GM21825 (cell line): ENCODE results near the gene IL10RA.
"Not testable (repeated sequence)": the region's sequence is repeated elsewhere in the genome, so short reads cannot be mapped to it uniquely, and the experiment has no call there.

ENCODE experiments used
- ATAC-seq: cut with Tn5 transposase; IDR thresholded peaks from one replicate; pipeline ENCODE4 v1.9.1; 2021; ENCODE audit warnings: mild to moderate bottlenecking, moderate library complexity; ENCODE audit not compliant: unreplicated experiment

Gene IL10RA

DNA sequence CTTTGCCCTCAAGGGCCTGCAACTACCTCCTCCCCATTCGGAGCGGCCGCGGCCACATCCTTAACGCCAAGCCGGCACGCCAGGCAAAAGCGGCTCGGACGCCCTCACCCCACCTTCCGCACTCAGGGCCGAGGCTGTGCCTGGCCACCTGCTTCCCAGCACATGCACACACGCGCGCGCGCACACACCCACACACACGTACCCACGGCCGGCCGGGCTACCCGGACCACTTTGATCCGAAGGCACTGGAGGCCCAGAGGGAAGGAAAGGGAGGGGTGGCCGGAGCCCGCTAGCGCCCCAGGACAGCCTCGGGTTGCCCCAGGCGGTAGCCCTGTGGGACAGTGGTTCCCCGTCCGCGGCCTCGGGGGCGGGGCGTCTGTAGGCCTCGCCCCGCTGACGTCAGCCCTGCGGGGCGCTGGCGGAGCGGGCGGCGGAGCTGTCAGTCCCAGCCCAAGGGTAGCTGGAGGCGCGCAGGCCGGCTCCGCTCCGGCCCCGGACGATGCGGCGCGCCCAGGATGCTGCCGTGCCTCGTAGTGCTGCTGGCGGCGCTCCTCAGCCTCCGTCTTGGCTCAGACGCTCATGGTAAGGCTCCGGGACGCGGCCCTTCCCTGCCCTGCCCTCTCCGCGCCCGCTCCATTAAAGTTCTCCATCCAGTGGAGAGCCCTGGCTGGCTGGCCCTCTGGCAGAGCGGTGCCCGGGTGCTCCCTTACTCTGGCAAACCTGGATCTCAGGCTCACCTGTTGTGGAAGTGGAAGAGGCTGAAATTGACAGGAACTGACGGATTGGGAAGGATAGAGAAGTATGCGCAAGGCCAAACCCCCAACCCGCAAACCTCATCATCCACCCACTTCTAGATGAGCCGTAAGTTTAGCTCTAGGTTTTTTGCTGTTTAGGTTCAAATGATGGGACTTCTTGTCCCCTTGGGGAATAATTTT, at the start of gene IL10RA:
Gene IL10RA (plus strand): TSS at position 442 of the 935 bp plus-strand sequence. CDS start 74 bp downstream, at position 516.
- peak; percentile 81 for ATAC-seq

DNA sequence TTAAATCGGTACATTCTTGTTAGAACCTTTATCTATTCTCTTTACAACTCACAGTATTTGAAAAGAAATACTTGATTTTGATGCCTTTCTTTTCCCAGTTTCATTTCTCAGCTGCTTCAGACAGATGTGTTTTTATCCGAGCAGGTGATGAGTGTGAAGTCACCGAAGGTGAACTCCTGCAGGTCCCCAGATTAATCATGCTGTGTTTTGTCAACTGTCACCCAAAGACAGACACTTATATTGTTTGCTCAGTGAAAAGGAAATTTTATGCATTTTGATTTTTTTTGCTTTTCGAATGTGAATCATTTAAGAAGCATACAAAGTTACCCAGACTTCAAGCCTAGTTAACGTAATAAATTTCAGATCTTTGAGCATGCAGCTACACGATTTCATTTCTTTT, 49.2 kb upstream of the IL10RA start:
- no peak for ATAC-seq

- ATAC-seq = no peak
These were observed 45.5 kb upstream of the IL10RA start for GRCh38 chr11:117940736-117941135.

GRCh38 chr11:117941163-117941707, 45.0 kb upstream of the IL10RA start:
- no peak for ATAC-seq

DNA sequence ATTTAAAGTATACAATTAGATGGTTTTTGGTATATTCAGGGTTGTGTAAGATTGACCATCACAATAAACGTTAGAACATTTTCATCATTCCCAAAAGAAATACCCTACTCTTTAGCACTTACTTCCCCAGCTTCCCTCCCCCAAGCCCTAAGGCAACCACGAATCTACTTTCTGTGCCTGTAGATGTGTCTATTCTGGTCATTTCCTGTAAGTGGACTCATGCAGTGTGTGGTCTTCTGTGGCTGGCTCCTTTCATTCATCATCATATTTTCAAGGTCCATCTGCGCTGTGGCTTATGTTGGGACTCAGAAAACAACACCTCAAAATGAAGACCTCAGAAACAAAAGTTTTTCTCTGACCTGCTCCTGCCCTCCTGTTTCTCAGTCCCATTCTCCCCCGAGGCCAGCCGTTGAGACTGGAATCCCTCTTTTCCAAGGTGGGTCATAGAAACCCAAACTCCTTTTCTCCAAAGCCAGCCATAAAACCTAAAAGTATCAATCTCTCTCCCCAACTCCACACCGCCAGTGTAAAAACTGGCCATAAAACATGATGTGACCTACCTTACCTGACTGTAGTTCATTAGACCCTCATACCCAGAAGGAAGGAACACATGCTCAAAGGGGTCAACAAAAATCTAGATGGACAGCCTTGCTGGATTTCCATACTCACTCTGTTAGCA, 44.1 kb upstream of the IL10RA start:
- no peak for ATAC-seq

DNA sequence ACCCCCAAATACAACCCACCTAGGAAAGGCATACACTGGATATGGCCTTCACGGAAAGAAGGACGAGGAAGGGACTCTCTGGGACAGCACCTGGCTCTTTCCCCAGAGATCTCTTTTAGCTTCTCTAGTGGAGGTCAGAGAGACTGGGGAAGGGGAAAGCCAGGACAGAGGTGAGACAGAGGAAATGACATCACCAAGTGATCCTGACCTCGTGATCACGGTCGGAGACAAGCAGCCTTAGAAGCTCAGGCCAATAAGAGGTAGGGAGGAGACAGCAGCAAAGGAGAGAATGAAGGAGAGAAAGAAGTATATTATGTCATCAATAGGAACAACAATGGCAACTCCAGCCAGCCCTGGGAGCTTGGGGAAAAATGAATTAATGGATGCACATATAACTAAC, 41.6 kb upstream of the IL10RA start:
- ATAC-seq = peak; percentile 40

DNA sequence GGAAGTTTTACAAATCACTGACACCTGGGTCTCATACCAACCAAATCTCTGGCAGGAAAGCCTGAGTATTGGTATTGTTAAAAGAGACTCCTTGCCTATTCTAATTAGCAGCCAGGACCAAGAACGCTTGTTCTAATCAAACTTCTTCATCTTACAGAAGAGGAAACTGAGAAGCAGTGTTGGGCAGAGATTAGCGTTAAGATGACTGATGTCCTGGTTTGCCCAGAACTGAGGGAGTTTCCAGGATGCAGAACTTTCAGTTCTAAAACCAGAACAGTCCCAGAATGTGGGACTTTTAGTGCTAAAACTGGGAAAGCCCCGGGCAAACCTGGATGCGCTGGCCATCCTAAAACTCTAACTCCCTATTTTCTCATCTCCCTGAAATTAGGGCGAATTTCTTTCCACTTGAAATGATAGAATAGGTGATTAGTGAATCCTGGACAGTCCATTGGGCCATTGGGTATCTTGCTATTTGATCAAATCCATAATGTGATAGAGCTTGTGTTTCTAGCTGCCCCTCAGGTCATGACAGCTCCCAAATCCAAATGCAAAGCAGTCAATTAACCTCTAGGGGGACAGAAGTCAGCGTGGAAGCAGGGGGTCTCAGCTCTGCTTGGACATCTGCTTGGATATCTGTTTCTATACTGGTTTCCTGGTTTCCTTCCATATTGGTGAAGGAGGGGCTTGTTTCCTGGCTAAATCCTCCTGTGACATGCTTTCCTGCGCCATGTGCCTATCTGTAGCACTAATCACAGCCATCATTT, 41.0 kb upstream of the IL10RA start:
- no peak for ATAC-seq

GRCh38 chr11:117946156-117946841, 39.9 kb upstream of the IL10RA start:
- no peak for ATAC-seq

DNA sequence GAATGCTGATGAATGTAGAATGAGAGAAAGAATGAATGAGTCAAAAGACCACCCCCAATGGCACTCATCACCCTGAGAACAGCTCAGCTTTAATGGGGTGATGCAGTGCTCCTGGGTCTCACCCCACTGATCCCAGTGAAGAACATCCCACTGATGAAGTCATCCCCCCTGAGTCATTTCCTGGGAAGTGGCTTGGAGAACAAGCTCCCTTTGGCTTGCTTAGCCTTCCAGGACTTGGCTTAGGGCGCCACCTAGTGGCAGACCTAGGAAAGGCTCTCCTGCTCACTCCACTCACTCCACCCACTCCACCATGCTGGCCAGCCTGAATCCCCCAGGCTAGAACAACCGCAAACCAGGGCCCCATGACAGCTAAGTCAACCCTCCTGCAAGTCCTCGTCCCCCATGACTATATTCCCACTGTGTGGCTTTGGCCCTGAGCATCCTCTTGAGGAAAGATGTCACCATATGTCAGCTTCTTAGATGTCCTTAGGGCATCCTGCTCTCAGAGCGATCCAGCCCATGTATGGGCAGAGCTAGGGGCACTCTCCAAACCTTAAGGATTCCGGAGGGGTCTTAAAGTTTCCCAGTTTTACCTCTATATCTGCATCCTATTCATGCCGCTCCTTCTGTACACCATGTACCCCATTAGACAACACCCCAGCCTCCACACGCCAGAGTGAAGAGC, 39.2 kb upstream of the IL10RA start:
- no peak for ATAC-seq

DNA sequence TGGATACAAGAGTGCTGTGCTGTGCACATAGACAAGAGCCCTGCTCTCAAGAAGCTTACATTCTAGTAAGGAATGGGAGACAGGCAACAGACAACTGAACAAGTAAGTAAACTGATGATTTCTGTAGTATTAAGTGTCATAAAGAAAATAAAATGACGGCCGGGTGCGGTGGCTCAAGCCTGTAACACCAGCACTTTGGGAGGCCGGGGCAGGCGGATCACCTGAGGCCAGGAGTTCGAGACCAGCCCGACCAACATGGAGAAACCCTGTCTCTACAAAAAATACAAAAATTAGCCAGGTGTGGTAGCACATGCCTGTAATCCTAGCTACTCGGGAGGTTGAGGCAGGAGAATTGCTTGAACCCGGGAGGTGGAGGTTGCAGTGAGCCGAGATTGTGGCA, 38.4 kb upstream of the IL10RA start:
- ATAC-seq = not testable (repeated sequence)

DNA sequence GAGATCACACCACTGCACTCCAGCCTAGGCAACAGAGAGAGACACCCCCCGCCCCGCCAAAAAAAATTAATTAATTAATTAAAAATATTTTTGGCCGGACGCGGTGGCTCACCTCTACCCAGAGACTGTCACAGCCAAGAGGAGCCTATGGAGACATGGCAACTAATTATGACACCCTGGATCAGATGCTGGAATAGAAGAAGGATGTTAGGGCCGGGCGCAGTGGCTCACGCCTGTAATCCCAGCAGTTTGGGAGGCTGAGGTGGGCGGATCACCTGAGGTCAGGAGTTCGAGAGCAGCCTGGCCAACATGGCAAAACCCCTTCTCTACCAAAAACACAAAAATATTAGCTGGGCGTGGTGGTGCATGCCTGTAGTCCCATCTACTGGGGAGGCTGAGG, 37.7 kb upstream of the IL10RA start:
- not testable (repeated sequence) for ATAC-seq

DNA sequence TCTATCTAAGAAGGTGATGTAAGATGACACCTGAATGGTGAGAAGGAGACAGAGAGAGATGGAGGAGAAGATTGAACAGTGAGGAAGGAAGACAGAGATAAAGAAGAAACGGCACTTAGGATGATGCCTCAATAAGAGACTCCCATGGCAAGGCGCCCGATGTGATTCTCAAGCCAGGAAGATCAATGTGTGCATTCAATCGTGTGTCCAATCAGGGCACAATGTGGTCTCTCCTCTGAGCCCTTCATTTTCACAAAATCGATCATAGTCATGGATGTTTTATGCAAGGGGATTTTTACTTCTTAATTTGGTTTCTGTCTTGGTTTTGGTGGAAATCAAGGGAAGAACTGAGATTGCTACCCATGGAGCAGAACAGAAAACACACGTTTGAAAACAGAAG, 37.1 kb upstream of the IL10RA start:
- ATAC-seq = no peak

DNA sequence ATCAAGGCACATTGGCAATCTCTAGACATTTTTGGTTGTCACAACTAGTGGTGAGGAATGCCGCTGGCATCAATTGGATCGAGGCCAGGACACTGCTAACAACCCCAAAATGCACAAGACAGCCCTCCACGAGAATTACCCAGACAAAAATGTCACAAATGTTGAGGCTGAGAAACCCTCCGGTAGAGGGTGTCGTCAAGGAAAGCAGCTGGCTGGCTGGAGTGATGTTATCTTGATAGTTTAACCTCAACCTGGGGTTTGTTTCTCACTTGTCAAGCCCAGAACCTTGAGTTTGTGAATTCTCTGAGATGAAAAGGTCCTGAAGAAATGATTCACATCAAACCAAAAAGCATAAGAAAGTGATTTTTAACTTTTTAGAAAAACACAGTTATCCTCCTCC, 35.9 kb upstream of the IL10RA start:
- no peak for ATAC-seq

GRCh38 chr11:117950993-117951961, 34.9 kb upstream of the IL10RA start:
- ATAC-seq = no peak

DNA sequence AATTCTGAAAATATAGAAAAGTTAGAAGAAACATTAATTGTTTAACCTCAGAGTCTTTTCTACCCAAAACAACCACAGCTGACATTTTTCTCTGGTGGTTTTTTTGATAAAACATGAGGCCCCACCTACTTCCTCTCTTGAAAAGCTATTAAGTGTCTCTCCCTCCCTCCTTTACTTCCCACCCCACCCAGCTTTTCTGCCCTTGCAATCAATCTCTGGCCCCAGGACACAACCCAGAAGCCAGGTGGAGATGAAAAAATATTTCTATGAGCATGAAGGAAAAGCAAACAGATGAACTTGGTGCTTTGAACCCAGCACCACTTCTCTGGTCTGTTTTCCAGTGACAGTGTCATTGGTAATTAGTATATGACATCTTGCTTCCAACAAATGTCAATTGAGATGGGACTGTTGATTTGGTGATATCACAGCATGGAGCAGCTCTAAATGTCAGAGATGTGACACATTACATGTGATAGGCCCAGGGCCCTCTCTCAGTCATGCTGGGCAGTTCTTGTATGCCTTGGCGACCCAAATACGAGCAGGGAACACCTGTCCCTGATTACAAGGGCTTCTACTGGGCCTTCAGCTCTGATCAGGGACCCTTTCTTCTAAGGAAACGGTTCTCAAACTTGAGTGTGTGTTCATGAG, 33.0 kb upstream of the IL10RA start:
- no peak for ATAC-seq

GRCh38 chr11:117958949-117959348, 27.2 kb upstream of the IL10RA start:
- no peak for ATAC-seq

GRCh38 chr11:117959438-117960149, 26.6 kb upstream of the IL10RA start:
- no peak for ATAC-seq

DNA sequence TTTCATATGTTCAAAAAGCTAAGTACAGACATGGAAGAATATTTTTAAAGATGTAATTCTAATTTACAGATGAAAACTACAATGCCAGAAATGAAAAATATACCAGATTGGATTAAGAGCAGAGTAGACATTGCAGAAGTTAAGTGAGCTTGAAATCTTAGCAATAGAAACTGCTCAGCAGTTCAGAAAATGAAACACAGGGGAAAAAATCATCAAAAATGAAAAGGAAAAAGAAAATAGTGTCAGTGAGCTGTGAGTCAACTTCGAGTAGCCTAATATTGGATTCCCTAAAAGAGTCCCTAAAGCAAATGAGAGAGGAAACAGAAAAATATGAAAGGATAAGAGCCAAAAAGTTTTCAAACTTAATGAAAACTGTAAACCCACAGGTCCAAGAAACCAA, 25.8 kb upstream of the IL10RA start:
- no peak for ATAC-seq
